Mucosa of rectum (tissue), 2 donors: Measurements from ENCODE around the gene CSMD2.

ENCODE experiments used
- H3K27ac ChIP-seq, 2 donors: one replicate each; pipeline ENCODE4 v1.7.0; 2013; ENCODE audit warnings: inconsistent platforms in 2 of 2, low read depth in 2 of 2, low read length in 2 of 2
- H3K27me3 ChIP-seq, 2 donors: one replicate each; pipeline ENCODE4 v1.7.0; 2013; ENCODE audit warnings: low read length in 2 of 2; ENCODE audit not compliant: control insufficient read depth in 2 of 2, insufficient read depth in 2 of 2
- H3K36me3 ChIP-seq, 2 donors: one replicate each; pipeline ENCODE4 v1.7.0; 2013; ENCODE audit warnings: low read length in 2 of 2; ENCODE audit not compliant: control insufficient read depth in 2 of 2, insufficient read depth in 2 of 2
- H3K4me1 ChIP-seq, 2 donors: one replicate each; pipeline ENCODE4 v1.7.0; 2013; ENCODE audit warnings: low read length in 2 of 2, mild to moderate bottlenecking in 1 of 2; ENCODE audit not compliant: control insufficient read depth in 2 of 2, insufficient read depth in 2 of 2
- H3K4me3 ChIP-seq, 2 donors: one replicate each; pipeline ENCODE4 v1.7.0; 2013; ENCODE audit warnings: low read length in 2 of 2
- H3K9ac ChIP-seq, 2 donors: one replicate each; pipeline ENCODE4 v1.7.0; 2013; ENCODE audit warnings: low read length in 2 of 2, low read depth in 1 of 2, mild to moderate bottlenecking in 1 of 2
- H3K9me3 ChIP-seq, 2 donors: one replicate each; pipeline ENCODE4 v1.7.0; 2013; ENCODE audit warnings: low read length in 2 of 2; ENCODE audit not compliant: control insufficient read depth in 2 of 2
- donor health status: healthy.
- donor health status: Normal muscosa, but diverticular disease.

The CSMD2 gene

GRCh38 chr1:33898881-33899280 lies 266.1 kb downstream of the CSMD2 start:
- Histone ChIP-seq H3K4me1 (no peaks in the 10 kb centered on the region), H3K36me3 (no peaks in the 10 kb centered on the region), H3K4me3 (no peak overlapping the region), H3K9ac (no peak overlapping the region), H3K27me3 (no peaks in the 10 kb centered on the region), H3K27ac (no peak overlapping the region), H3K9me3 (no peaks in the 10 kb centered on the region)

GRCh38 chr1:33898406-33898805 lies 266.6 kb downstream of the CSMD2 start:
- H3K27me3 ChIP-seq = no peaks in the 10 kb centered on the region
- no peaks in the 10 kb centered on the region for H3K9me3 ChIP-seq
- H3K4me1 ChIP-seq = no peaks in the 10 kb centered on the region
- H3K27ac ChIP-seq = no peak overlapping the region
- H3K4me3 ChIP-seq = no peak overlapping the region
- H3K36me3 ChIP-seq = no peaks in the 10 kb centered on the region
- no peak overlapping the region for H3K9ac ChIP-seq

GRCh38 chr1:33897092-33897725 lies 267.8 kb downstream of the CSMD2 start:
- Histone ChIP-seq H3K4me1 (no peaks in the 10 kb centered on the region), H3K9ac (no peak overlapping the region), H3K27me3 (no peaks in the 10 kb centered on the region), H3K27ac (no peak overlapping the region), H3K36me3 (no peaks in the 10 kb centered on the region), H3K9me3 (no peaks in the 10 kb centered on the region), H3K4me3 (no peak overlapping the region)

GRCh38 chr1:33895976-33896375 lies 269.1 kb downstream of the CSMD2 start:
- no peaks in the 10 kb centered on the region for H3K36me3 ChIP-seq
- H3K4me1 ChIP-seq = no peaks in the 10 kb centered on the region
- no peaks in the 10 kb centered on the region for H3K27me3 ChIP-seq
- H3K4me3 ChIP-seq = no peak overlapping the region
- H3K9me3 ChIP-seq = no peaks in the 10 kb centered on the region
- no peak overlapping the region for H3K27ac ChIP-seq
- no peak overlapping the region for H3K9ac ChIP-seq

GRCh38 chr1:33895396-33895795 lies 269.6 kb downstream of the CSMD2 start:
- no peaks in the 10 kb centered on the region for H3K36me3 ChIP-seq
- H3K27ac ChIP-seq = no peak overlapping the region

GRCh38 chr1:33893147-33893830 lies 271.7 kb downstream of the CSMD2 start:
- H3K27me3 ChIP-seq = no peaks in the 10 kb centered on the region
- H3K36me3 ChIP-seq = no peaks in the 10 kb centered on the region
- H3K4me3 ChIP-seq = no peak overlapping the region
- no peak overlapping the region for H3K9ac ChIP-seq
- no peaks in the 10 kb centered on the region for H3K4me1 ChIP-seq
- H3K27ac ChIP-seq = peak overlapping the region; percentile 27 to 43
- no peaks in the 10 kb centered on the region for H3K9me3 ChIP-seq

More at GRCh38 chr1:33895396-33895795, 269.6 kb downstream of the CSMD2 start:
- H3K4me3 ChIP-seq = no peak overlapping the region
- H3K9ac ChIP-seq = no peak overlapping the region
- H3K27me3 ChIP-seq = no peaks in the 10 kb centered on the region
- H3K4me1 ChIP-seq = no peaks in the 10 kb centered on the region
- H3K9me3 ChIP-seq = no peaks in the 10 kb centered on the region

- Histone ChIP-seq H3K27ac (no peak overlapping the region), H3K4me1 (no peaks in the 10 kb centered on the region), H3K36me3 (no peaks in the 10 kb centered on the region), H3K9me3 (no peaks in the 10 kb centered on the region), H3K9ac (no peak overlapping the region), H3K4me3 (no peak overlapping the region), H3K27me3 (no peaks in the 10 kb centered on the region)
These were observed 278.5 kb downstream of the CSMD2 start for GRCh38 chr1:33886496-33886895.

- Histone ChIP-seq H3K4me1 (no peaks in the 10 kb centered on the region), H3K9me3 (no peaks in the 10 kb centered on the region), H3K4me3 (no peak overlapping the region), H3K27me3 (peaks cover 0 to 3% of the 10 kb centered on the region in 2 donors), H3K27ac (no peak overlapping the region), H3K36me3 (no peaks in the 10 kb centered on the region), H3K9ac (no peak overlapping the region)
These were observed 284.7 kb downstream of the CSMD2 start for GRCh38 chr1:33880305-33880704.

- peaks cover 0 to 3% of the 10 kb centered on the region in 2 donors for H3K27me3 ChIP-seq
These were observed 286.6 kb downstream of the CSMD2 start for GRCh38 chr1:33878392-33878791.

GRCh38 chr1:33876970-33877650 lies 287.9 kb downstream of the CSMD2 start:
- Histone ChIP-seq H3K36me3 (no peaks in the 10 kb centered on the region), H3K4me3 (no peak overlapping the region), H3K4me1 (no peaks in the 10 kb centered on the region), H3K9ac (no peak overlapping the region), H3K9me3 (no peaks in the 10 kb centered on the region), H3K27ac (no peak overlapping the region), H3K27me3 (peaks cover 0 to 3% of the 10 kb centered on the region in 2 donors)

More at GRCh38 chr1:33878392-33878791, 286.6 kb downstream of the CSMD2 start:
- Histone ChIP-seq H3K36me3 (no peaks in the 10 kb centered on the region), H3K4me3 (no peak overlapping the region), H3K4me1 (no peaks in the 10 kb centered on the region), H3K9me3 (no peaks in the 10 kb centered on the region), H3K9ac (no peak overlapping the region), H3K27ac (no peak overlapping the region)
